GM12878 (cell line): Measurements from ENCODE around the gene VTA1. TPM values are rescaled to one million over a fixed set of nuclear protein-coding genes. Genes with fewer than 3 reads are reported as not detected.

Experiments
- ATAC-seq: fragments of 200-7000 bp; cut with Tn5 transposase; 3 replicates; pipeline ENCODE4 v1.9.1; 2020; ENCODE audit warnings: mild to moderate bottlenecking, moderate library complexity
- BruUV-seq: library from RNA; stranded (reverse); fragments of 400-500 nt; replicated peaks from 2 replicates; lab custom pipeline; 2021; lab: Mats Ljungman, UMichigan
- CTCF ChIA-PET: fragments of 300-600 bp; sonication (Branson Sonifier 250); formaldehyde crosslinking; extraction: SDS; loops from one replicate; lab custom pipeline; 2021; ENCODE audit warnings: inconsistent platforms; lab: Yijun Ruan, JAX
- POLR2A ChIA-PET: fragments of 350-600 bp; formaldehyde crosslinking; extraction: SDS; loops from one replicate; lab custom pipeline; 2021; ENCODE audit warnings: inconsistent platforms; lab: Charles Lee
- RAD21 ChIA-PET: fragments of 300-600 bp; sonication (Branson Sonifier 250); formaldehyde crosslinking; loops from one replicate; lab custom pipeline; 2023; ENCODE audit warnings: antibody characterized with exemption; ENCODE audit not compliant: unreplicated experiment; lab: Charles Lee
- SMC1A ChIA-PET: fragments of 300-600 bp; sonication (Branson Sonifier 250); formaldehyde crosslinking; loops from one replicate; lab custom pipeline; 2023; ENCODE audit not compliant: unreplicated experiment, uncharacterized antibody; lab: Charles Lee
- DNase-seq: peaks from one replicate; pipeline ENCODE4 v3.0.0-alpha.2; 2011; ENCODE audit warnings: low read depth, low spot score
- FAIRE-seq: peaks from 3 replicates; lab custom pipeline; 2011; peaks lifted over from hg19 to GRCh38; lab: Jason Lieb, UNC
- H2AFZ ChIP-seq: 2 replicates; pipeline ENCODE4 v1.6.0; 2011; ENCODE audit warnings: low read depth, low read length, control low read depth; ENCODE audit not compliant: control insufficient read depth
- H3K27ac ChIP-seq: 2 replicates; pipeline ENCODE4 v1.5.1; 2011; ENCODE audit warnings: control low read depth; ENCODE audit not compliant: control insufficient read depth, insufficient read depth
- H3K27me3 ChIP-seq, 2 experiments: replicated peaks in 1 of 2; 2 replicates each; pipeline versions ENCODE4 v1.6.0 to v1.6.1; 2011; ENCODE audit warnings: low read length in 1 of 2; ENCODE audit not compliant: control insufficient read depth in 2 of 2, insufficient read depth in 2 of 2
- H3K36me3 ChIP-seq, 2 experiments: 2 replicates each; pipeline ENCODE4 v1.5.1; 2011; ENCODE audit warnings: low read length in 1 of 2; ENCODE audit not compliant: control insufficient read depth in 2 of 2, insufficient read depth in 2 of 2
- H3K4me1 ChIP-seq: 2 replicates; pipeline ENCODE4 v1.6.1; 2011; ENCODE audit warnings: mild to moderate bottlenecking, low read length, moderate library complexity, mixed read lengths; ENCODE audit not compliant: control insufficient read depth, insufficient read depth
- H3K4me2 ChIP-seq: 2 replicates; pipeline ENCODE4 v1.6.0; 2011; ENCODE audit warnings: control low read depth; ENCODE audit not compliant: control insufficient read depth, insufficient read depth
- H3K4me3 ChIP-seq: fragments of 200-600 bp; sonication (generic); 2 replicates; pipeline ENCODE4 v1.5.1; 2016
- H3K79me2 ChIP-seq: 2 replicates; pipeline ENCODE4 v1.6.0; 2011; ENCODE audit warnings: low read length; ENCODE audit not compliant: control insufficient read depth, insufficient read depth
- H3K9ac ChIP-seq: 2 replicates; pipeline ENCODE4 v1.8.0; 2011; ENCODE audit warnings: low read length, control low read depth, mixed read lengths; ENCODE audit not compliant: control insufficient read depth, insufficient read depth
- H3K9me3 ChIP-seq: replicated peaks from 3 replicates; pipeline ENCODE4 v1.5.1; 2011; ENCODE audit warnings: mild to moderate bottlenecking, low read length; ENCODE audit not compliant: control insufficient read depth, insufficient read depth
- H4K20me1 ChIP-seq: 2 replicates; pipeline ENCODE4 v1.6.0; 2011; ENCODE audit not compliant: control insufficient read depth, insufficient read depth
- CEBPB ChIP-seq, 2 experiments: fragments of 150-350 bp in 1 of 2; IDR thresholded peaks; 2 replicates each; pipeline ENCODE4 v1.6.1; 2012 to 2014; ENCODE audit warnings: low read depth in 2 of 2, low read length in 2 of 2, borderline replicate concordance in 1 of 2, inconsistent platforms in 1 of 2
- CHD1 ChIP-seq: IDR thresholded peaks from 2 replicates; pipeline ENCODE4 v1.6.1; 2012; ENCODE audit warnings: low read depth, low read length, improper control_type of control experiment
- EGR1 ChIP-seq, 2 experiments: IDR thresholded peaks; 1 replicate in 1 of 2; 2 replicates in 1 of 2; pipeline ENCODE4 v1.6.1; 2011 to 2012; ENCODE audit warnings: low read depth in 2 of 2, low read length in 2 of 2, borderline replicate concordance in 1 of 2, mild to moderate bottlenecking in 1 of 2, moderate library complexity in 1 of 2
- GATAD2B ChIP-seq: fragments of 450-650 bp; conservative IDR thresholded peaks from 2 replicates; pipeline ENCODE4 v1.6.1; 2017; ENCODE audit warnings: low read depth, mild to moderate bottlenecking, moderate library complexity
- JUND ChIP-seq: IDR thresholded peaks from 2 replicates; pipeline ENCODE4 v1.6.1; 2012; ENCODE audit warnings: low read depth, mild to moderate bottlenecking, low read length, improper control_type of control experiment, moderate library complexity
- MXI1 ChIP-seq: fragments of 150-350 bp; IDR thresholded peaks from 2 replicates; pipeline ENCODE4 v1.6.1; 2011; ENCODE audit warnings: low read depth, mild to moderate bottlenecking, inconsistent platforms, low read length, improper control_type of control experiment
- NBN ChIP-seq: fragments of 450-650 bp; IDR thresholded peaks from 2 replicates; pipeline ENCODE4 v1.6.1; 2016
- NFIC ChIP-seq: IDR thresholded peaks from 2 replicates; pipeline ENCODE4 v1.6.1; 2012; ENCODE audit warnings: low read depth, mild to moderate bottlenecking, inconsistent platforms, low read length, moderate library complexity
- NKRF ChIP-seq: fragments of 450-650 bp; conservative IDR thresholded peaks from 2 replicates; pipeline ENCODE4 v1.6.1; 2017; ENCODE audit warnings: mild to moderate bottlenecking, moderate library complexity
- RAD51 ChIP-seq: fragments of 450-650 bp; IDR thresholded peaks from 2 replicates; pipeline ENCODE4 v1.6.1; 2016; ENCODE audit warnings: moderate library complexity, mild to moderate bottlenecking, inconsistent platforms
- SP1 ChIP-seq: IDR thresholded peaks from one replicate; pipeline ENCODE4 v1.6.1; 2011; ENCODE audit warnings: low read depth, low read length
- STAT1 ChIP-seq: fragments of 450-650 bp; conservative IDR thresholded peaks from 2 replicates; pipeline ENCODE4 v1.6.1; 2014; ENCODE audit warnings: antibody characterized with exemption, mild to moderate bottlenecking
- TBL1XR1 ChIP-seq: IDR thresholded peaks from 2 replicates; pipeline ENCODE4 v1.6.1; 2012; ENCODE audit warnings: low read depth, low read length, improper control_type of control experiment
- ZBTB11 ChIP-seq: fragments of 450-650 bp; formaldehyde crosslinking; IDR thresholded peaks from 2 replicates; pipeline ENCODE4 v1.5.0; 2022; ENCODE audit warnings: mild to moderate bottlenecking, missing genetic modification characterization
- ZNF24 ChIP-seq: fragments of 450-650 bp; IDR thresholded peaks from 2 replicates; pipeline ENCODE4 v1.6.1; 2017; ENCODE audit warnings: antibody characterized with exemption, mild to moderate bottlenecking
- in situ Hi-C: fragments of 300-500 bp; cut with MboI; formaldehyde crosslinking; loops from 9 replicates; pipeline ENCODE4 v1.14.3; 2018; ENCODE audit warnings: mixed read lengths
- intact Hi-C: fragments of 100-400 bp; cut with micrococcal nuclease; formaldehyde crosslinking; loops from one replicate; pipeline ENCODE4 v1.14.2; 2022; ENCODE audit not compliant: unreplicated experiment
- polyA plus RNA-seq, 11 experiments: library from polyadenylated mRNA; depleted of rRNA in 4 of 11; unstranded in 6 of 11; stranded (reverse) in 5 of 11; fragments of >200 nt; fragmentation: Nextera tagmentation in 4 of 11; fragmentation: Illumina TruSeq in 1 of 11; extraction: Ambion mirVana in 4 of 11; extraction: Trizol in 1 of 11; gene quantifications; 1 replicate in 1 of 11; 2 replicates in 10 of 11; pipeline versions ENCODE4 v1.2.1 to v1.2.3, GENCODE V29; 2011 to 2016; ENCODE audit warnings: inconsistent platforms in 2 of 11, missing spikeins in 2 of 11, low read depth in 1 of 11
- total RNA-seq, 4 experiments: library from RNA; depleted of rRNA in 3 of 4; stranded (reverse); fragments of >200 nt in 3 of 4; fragmentation: Illumina TruSeq in 1 of 4; extraction: Trizol in 1 of 4; gene quantifications; 2 replicates each; pipeline versions ENCODE4 v1.2.1 to v1.2.3, GENCODE V29; 2013 to 2021

Gene VTA1
- total and polyA plus RNA-seq, 10 of the 15 experiments (the other 5 are each of a cell fraction or from before 2014, with no cell fraction given): 48.3 to 126 (median 90.7) TPM

GRCh38 chr6:142241061-142241460, 94.0 kb downstream of the VTA1 start:
- ChIA-PET RAD21 (no interaction called here), SMC1A (no interaction called here), CTCF (no interaction called here)
- Histone ChIP-seq H3K9me3 (no peaks in the 10 kb centered on the region), H3K4me2 (no peak overlapping the region), H3K4me3 (no peak overlapping the region), H2AFZ (no peak overlapping the region), H3K27ac (no peak overlapping the region), H3K27me3 (no peaks in the 10 kb centered on the region; a peak in 1 of 4 replicates), H3K36me3 (no peaks in the 10 kb centered on the region)
- intact Hi-C loops: no loop called here
- FAIRE-seq: no peak
- in situ Hi-C loops: no loop called here
- DNase-seq: no peak
- BruUV-seq: no TSS peak
- TF ChIP-seq GATAD2B: no peak
- TF ChIP-seq EGR1 (IDR thresholded peaks at IDR 0.05; ENCODE audit: borderline replicate concordance in 1 of 2, low read depth in 2 of 2, low read length in 2 of 2): no peak
- no peak for TF ChIP-seq CHD1
- no peak for TF ChIP-seq TBL1XR1
- TF ChIP-seq SP1: no peak
- TF ChIP-seq CEBPB (IDR thresholded peaks at IDR 0.05; ENCODE audit: borderline replicate concordance in 1 of 2, low read depth in 2 of 2, low read length in 2 of 2): no peak
- no peak for TF ChIP-seq NBN
- no peak for TF ChIP-seq MXI1
- TF ChIP-seq RAD51: no peak
- TF ChIP-seq ZBTB11 (CRISPR knock-in tag): no peak
- no peak for TF ChIP-seq JUND
- TF ChIP-seq ZNF24: no peak
- TF ChIP-seq NKRF: no peak
- TF ChIP-seq NFIC: no peak
- no peak for TF ChIP-seq STAT1
- TF ChIP-seq, all 136 proteins: peak for 0
- Histone ChIP-seq H3K4me1 (no peaks in the 10 kb centered on the region), H4K20me1 (no peaks in the 10 kb centered on the region), H3K79me2 (no peaks in the 10 kb centered on the region), H3K9ac (no peak overlapping the region)
- POLR2A ChIA-PET: no interaction called here
- ATAC-seq: no peak
